NCI-H460 (cell line): ENCODE data around the gene KCNQ2. TPM values are rescaled to one million over a fixed set of nuclear protein-coding genes. Genes with fewer than 3 reads are reported as not detected.

ENCODE experiments used
- DNase-seq: peaks from one replicate; pipeline ENCODE4 v3.0.0-alpha.2; 2016; ENCODE audit warnings: low read depth; ENCODE audit errors: extremely low read depth
- total RNA-seq: library from RNA; depleted of rRNA; stranded (reverse); fragments of >200 nt; shearing (Covaris generic); gene quantifications from 2 replicates; pipeline ENCODE4 v1.2.3, GENCODE V29; 2014

The KCNQ2 gene
- total RNA-seq, 1 experiment from 2014 or later = 0.17 TPM

GRCh38 chr20:63473555-63474449 lies 1.3 kb upstream of the KCNQ2 start:
- no peak for DNase-seq

- no peak for DNase-seq
Measured at GRCh38 chr20:63472862-63473390, 471 bp upstream of the KCNQ2 start.

- DNase-seq = no peak
Measured at GRCh38 chr20:63471717-63471980, 806 bp downstream of the KCNQ2 start.

GRCh38 chr20:63471002-63471716 lies 1.3 kb downstream of the KCNQ2 start:
- no peak for DNase-seq

GRCh38 chr20:63470410-63470809 lies 2.0 kb downstream of the KCNQ2 start:
- no peak for DNase-seq

GRCh38 chr20:63469713-63470101 lies 2.7 kb downstream of the KCNQ2 start:
- DNase-seq = no peak

- DNase-seq = no peak
Measured at GRCh38 chr20:63469019-63469712, 3.3 kb downstream of the KCNQ2 start.

GRCh38 chr20:63468421-63468820 lies 4.0 kb downstream of the KCNQ2 start:
- no peak for DNase-seq

GRCh38 chr20:63467294-63468083 lies 5.0 kb downstream of the KCNQ2 start:
- DNase-seq = no peak

- DNase-seq = no peak
Measured at GRCh38 chr20:63466861-63467260, 5.6 kb downstream of the KCNQ2 start.

- DNase-seq = no peak
Measured at GRCh38 chr20:63466250-63466825, 6.1 kb downstream of the KCNQ2 start.

GRCh38 chr20:63465380-63466249 lies 6.8 kb downstream of the KCNQ2 start:
- no peak for DNase-seq

- no peak for DNase-seq
Measured at GRCh38 chr20:63464289-63464635, 8.2 kb downstream of the KCNQ2 start.

- DNase-seq = no peak
Measured at GRCh38 chr20:63463400-63464288, 8.8 kb downstream of the KCNQ2 start.

GRCh38 chr20:63462244-63462643 lies 10.2 kb downstream of the KCNQ2 start:
- no peak for DNase-seq

GRCh38 chr20:63461104-63461763 lies 11.2 kb downstream of the KCNQ2 start:
- DNase-seq = no peak

GRCh38 chr20:63459070-63459380 lies 13.4 kb downstream of the KCNQ2 start:
- DNase-seq = no peak
